ENCODE measurements around the gene SLC16A7.

SLC16A7 gene

GRCh38 chr12:59626382-59626781 lies 30.6 kb downstream of the SLC16A7 start:
- DNase-seq = no peak

GRCh38 chr12:59627582-59627981 lies 31.8 kb downstream of the SLC16A7 start:
- DNase-seq = no peak

GRCh38 chr12:59629890-59630289 lies 34.1 kb downstream of the SLC16A7 start:
- DNase-seq = no peak

GRCh38 chr12:59632408-59632807 lies 36.6 kb downstream of the SLC16A7 start:
- DNase-seq = no peak

- no peak for DNase-seq
These were observed 38.4 kb downstream of the SLC16A7 start for GRCh38 chr12:59634254-59634653.

- no peak for DNase-seq
These were observed 41.3 kb downstream of the SLC16A7 start for GRCh38 chr12:59636945-59637691.

GRCh38 chr12:59637692-59638070 lies 41.9 kb downstream of the SLC16A7 start:
- no peak for DNase-seq

GRCh38 chr12:59643550-59643949 lies 47.7 kb downstream of the SLC16A7 start:
- no peak for DNase-seq

GRCh38 chr12:59645242-59645641 lies 49.4 kb downstream of the SLC16A7 start:
- DNase-seq = no peak

- DNase-seq = no peak
These were observed 50.8 kb downstream of the SLC16A7 start for GRCh38 chr12:59646636-59647035.

- peak; percentile 23 for DNase-seq
These were observed 53.4 kb downstream of the SLC16A7 start for GRCh38 chr12:59649203-59649602.

GRCh38 chr12:59650588-59651228 lies 54.9 kb downstream of the SLC16A7 start:
- no peak for DNase-seq

- peak; percentile 10 for DNase-seq
These were observed 55.5 kb downstream of the SLC16A7 start for GRCh38 chr12:59651229-59651920.

- DNase-seq = no peak
These were observed 56.3 kb downstream of the SLC16A7 start for GRCh38 chr12:59652130-59652529.

GRCh38 chr12:59654061-59654460 lies 58.2 kb downstream of the SLC16A7 start:
- no peak for DNase-seq

GRCh38 chr12:59657266-59657665 lies 61.4 kb downstream of the SLC16A7 start:
- no peak for DNase-seq

- no peak for DNase-seq
These were observed 61.9 kb downstream of the SLC16A7 start for GRCh38 chr12:59657711-59658110.

GRCh38 chr12:59660148-59660547 lies 64.3 kb downstream of the SLC16A7 start:
- no peak for DNase-seq

GRCh38 chr12:59660921-59661597 lies 65.2 kb downstream of the SLC16A7 start:
- no peak for DNase-seq

- no peak for DNase-seq
These were observed 68.7 kb downstream of the SLC16A7 start for GRCh38 chr12:59664495-59664894.

GRCh38 chr12:59665701-59666100 lies 69.9 kb downstream of the SLC16A7 start:
- DNase-seq = no peak

GRCh38 chr12:59668674-59669073 lies 72.8 kb downstream of the SLC16A7 start:
- peak; percentile 21 for DNase-seq

- DNase-seq = no peak
These were observed 76.4 kb downstream of the SLC16A7 start for GRCh38 chr12:59672273-59672672.
